GM12874 (cell line): ENCODE data around the gene ASB9.

Experiments used
- CTCF ChIP-seq: IDR thresholded peaks from 2 replicates; pipeline ENCODE4 v1.5.1; 2011; ENCODE audit warnings: low read depth, mild to moderate bottlenecking, control low read depth, low read length, moderate library complexity; ENCODE audit not compliant: insufficient read depth

ASB9 gene

GRCh38 chrX:15299941-15300851 lies 30.3 kb upstream of the ASB9 start:
- peak; percentile 10; the same call in 1 of the 2 replicates for TF ChIP-seq CTCF

GRCh38 chrX:15298780-15299179 lies 28.9 kb upstream of the ASB9 start:
- no peak for TF ChIP-seq CTCF

GRCh38 chrX:15298201-15298600 lies 28.3 kb upstream of the ASB9 start:
- no peak for TF ChIP-seq CTCF

- no peak for TF ChIP-seq CTCF
Measured at GRCh38 chrX:15293451-15293850, 23.6 kb upstream of the ASB9 start.

GRCh38 chrX:15292861-15293260 lies 23.0 kb upstream of the ASB9 start:
- no peak for TF ChIP-seq CTCF

GRCh38 chrX:15277604-15278003 lies 7.7 kb upstream of the ASB9 start:
- TF ChIP-seq CTCF: no peak

- TF ChIP-seq CTCF: no peak
Measured at GRCh38 chrX:15274946-15275345, 5.1 kb upstream of the ASB9 start.
